ENCODE data around the gene NBEA.

NBEA gene

GRCh38 chr13:35718084-35718483 is 776.0 kb downstream of the NBEA start:
- DNase-seq, result no peak

GRCh38 chr13:35720290-35720689 is 778.2 kb downstream of the NBEA start:
- no peak for DNase-seq

- peak; percentile 56 for DNase-seq
Measured at GRCh38 chr13:35720690-35721554, 778.9 kb downstream of the NBEA start.

Measured in NCI-H446 treated with DMSO at 0.1 percent for 48 hours (cell line).